A673 (cell line): ENCODE results near the gene TPO.

ENCODE experiments used
- CTCF ChIP-seq: fragments of 300-800, 200-600 bp; sonication (generic); conservative IDR thresholded peaks from 2 replicates; pipeline ENCODE4 v1.5.1; 2017; ENCODE audit warnings: low read depth, mild to moderate bottlenecking, antibody characterized with exemption, low read length, moderate library complexity, mixed read lengths
- EZH2 ChIP-seq: fragments of 200-600 bp; sonication (generic); IDR thresholded peaks from 2 replicates; pipeline ENCODE4 v1.6.1; 2017; ENCODE audit warnings: borderline replicate concordance, low read depth, mild to moderate bottlenecking, mixed read lengths, antibody characterized with exemption, low read length; ENCODE audit not compliant: poor library complexity, severe bottlenecking

- TF ChIP-seq CTCF (no peak), EZH2 (no peak)
These were observed 35.8 kb upstream of the TPO start for GRCh38 chr2:1377473-1377872.
